GM10248 (cell line): ENCODE measurements around the gene PRDM16.

Source experiments
- CTCF ChIA-PET: fragments of 300-600 bp; sonication (Branson Sonifier 250); formaldehyde crosslinking; extraction: SDS; loops from one replicate; lab custom pipeline; 2021; ENCODE audit warnings: antibody characterized with exemption; lab: Yijun Ruan, JAX
- POLR2A ChIA-PET: fragments of 350-650 bp; sonication (Branson Sonifier 250); formaldehyde crosslinking; extraction: SDS; loops from one replicate; lab custom pipeline; 2020; ENCODE audit warnings: antibody characterized with exemption; lab: Yijun Ruan, JAX
- DNase-seq: peaks from one replicate; pipeline ENCODE4 v3.0.0; 2012; ENCODE audit errors: extremely low spot score
- TF ChIP-seq, protein P1 (sequence below): IDR thresholded peaks from 2 replicates; pipeline ENCODE4 v1.5.1; 2012; ENCODE audit warnings: mild to moderate bottlenecking, low read depth; ENCODE audit errors: extremely low read depth, missing control alignments, control extremely low read depth

The PRDM16 gene

DNA sequence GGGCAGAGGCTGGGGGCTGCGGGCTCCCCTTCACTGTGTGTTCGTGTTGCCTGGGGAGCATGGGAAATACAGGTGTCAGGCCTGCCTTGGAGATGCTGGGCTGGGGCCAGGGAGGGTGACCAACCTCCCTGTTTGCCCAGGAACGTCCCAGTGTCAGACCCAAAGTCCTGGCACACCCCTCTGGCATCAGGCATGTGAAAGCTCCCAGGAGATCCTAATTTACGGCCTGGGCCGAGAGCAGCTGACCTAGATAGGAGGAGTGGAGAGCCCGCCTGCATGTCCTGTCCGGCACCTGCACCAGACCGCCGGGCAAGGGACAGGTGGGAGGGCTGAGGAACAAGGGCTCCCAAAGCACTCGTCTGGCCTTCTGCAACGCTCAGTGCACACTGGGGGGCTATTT is 124.8 kb downstream of the PRDM16 start:
- no peak for DNase-seq
- POLR2A ChIA-PET = no interaction called here
- CTCF ChIA-PET = no interaction called here
- TF ChIP-seq, protein P1, sequence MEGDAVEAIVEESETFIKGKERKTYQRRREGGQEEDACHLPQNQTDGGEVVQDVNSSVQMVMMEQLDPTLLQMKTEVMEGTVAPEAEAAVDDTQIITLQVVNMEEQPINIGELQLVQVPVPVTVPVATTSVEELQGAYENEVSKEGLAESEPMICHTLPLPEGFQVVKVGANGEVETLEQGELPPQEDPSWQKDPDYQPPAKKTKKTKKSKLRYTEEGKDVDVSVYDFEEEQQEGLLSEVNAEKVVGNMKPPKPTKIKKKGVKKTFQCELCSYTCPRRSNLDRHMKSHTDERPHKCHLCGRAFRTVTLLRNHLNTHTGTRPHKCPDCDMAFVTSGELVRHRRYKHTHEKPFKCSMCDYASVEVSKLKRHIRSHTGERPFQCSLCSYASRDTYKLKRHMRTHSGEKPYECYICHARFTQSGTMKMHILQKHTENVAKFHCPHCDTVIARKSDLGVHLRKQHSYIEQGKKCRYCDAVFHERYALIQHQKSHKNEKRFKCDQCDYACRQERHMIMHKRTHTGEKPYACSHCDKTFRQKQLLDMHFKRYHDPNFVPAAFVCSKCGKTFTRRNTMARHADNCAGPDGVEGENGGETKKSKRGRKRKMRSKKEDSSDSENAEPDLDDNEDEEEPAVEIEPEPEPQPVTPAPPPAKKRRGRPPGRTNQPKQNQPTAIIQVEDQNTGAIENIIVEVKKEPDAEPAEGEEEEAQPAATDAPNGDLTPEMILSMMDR = no peak

DNA sequence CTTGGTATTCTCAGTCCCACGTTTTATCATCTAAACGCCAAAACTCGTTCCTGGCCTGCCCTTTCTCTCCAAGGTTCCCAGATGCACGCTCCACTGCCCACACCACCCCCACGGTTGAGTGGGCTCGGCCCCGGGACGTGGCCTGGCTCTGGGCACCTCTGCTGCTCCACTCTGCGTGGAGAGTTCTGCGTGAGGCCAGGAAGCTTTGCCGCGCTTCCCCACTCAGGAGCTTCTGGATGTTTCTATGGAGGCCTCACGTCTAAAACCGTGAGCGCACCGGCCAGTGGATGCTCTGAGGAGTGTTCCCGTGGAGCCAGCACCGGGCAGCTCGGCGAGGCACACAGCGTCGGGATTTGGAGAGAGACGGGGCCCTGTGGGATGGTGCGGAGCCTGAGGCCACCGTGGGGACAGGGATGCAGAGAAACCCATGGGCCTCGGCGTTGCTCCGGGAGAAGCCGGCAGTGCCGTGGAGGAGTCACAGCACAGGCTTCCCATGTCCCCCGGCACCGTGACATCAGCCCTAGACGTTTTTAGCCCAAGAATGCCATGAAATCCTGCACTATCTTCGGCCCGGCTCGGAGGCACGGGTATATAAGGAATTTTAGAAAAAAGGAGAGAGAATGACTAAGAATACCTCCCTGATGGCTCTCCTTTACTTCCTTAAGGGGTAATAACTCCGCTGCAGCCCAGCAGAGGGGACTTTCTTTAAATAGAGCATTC is 125.9 kb downstream of the PRDM16 start:
- POLR2A ChIA-PET = no interaction called here
- no peak for DNase-seq
- TF ChIP-seq, protein P1 = no peak
- CTCF ChIA-PET = no interaction called here

DNA sequence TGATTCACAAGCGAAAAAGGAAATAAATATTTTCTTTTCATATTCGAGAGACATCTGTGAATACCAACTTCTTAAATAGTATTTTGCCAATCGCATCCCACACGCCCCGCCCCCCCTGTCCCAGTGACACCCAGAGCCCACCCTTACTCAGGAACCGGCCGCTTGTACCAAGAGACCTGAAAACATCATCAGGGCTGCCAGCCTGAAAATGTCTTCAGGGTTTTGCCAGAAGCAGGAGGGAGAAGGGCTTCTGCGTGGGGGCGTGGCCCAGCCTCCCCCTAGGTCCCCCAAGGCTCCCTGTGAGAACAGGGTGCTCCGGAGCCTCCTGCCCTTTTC is 126.4 kb downstream of the PRDM16 start:
- TF ChIP-seq, protein P1 = no peak
- CTCF ChIA-PET = no interaction called here
- DNase-seq = no peak
- POLR2A ChIA-PET = no interaction called here

DNA sequence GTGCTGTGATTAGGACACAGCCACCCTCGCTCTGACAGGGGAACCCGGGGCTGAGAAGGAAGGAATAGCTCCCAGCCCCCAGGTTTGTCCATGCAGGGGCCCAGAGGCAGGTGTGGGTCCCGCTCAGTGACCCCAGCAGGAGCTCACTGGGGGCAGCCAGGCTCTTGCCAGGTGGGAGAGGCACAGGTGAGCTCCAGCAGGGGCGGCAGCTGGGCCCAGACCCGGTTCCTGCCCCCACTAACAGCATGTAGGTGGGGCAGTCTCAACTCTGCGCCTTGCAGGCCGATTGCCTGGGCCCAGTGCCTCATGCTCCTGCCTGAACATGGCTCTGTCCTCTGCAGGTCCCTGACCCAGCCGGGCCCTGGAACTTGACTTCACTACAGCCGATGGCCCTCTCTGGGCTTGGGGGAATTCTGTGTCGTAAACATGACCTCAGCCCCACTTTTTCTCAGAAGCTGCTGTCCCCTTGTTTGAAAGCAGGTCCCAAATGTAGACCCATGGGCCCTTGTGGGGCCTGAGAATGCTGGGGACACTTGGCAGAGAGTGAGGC is 127.0 kb downstream of the PRDM16 start:
- CTCF ChIA-PET = no interaction called here
- POLR2A ChIA-PET = no interaction called here
- DNase-seq = no peak
- TF ChIP-seq, protein P1 = no peak

DNA sequence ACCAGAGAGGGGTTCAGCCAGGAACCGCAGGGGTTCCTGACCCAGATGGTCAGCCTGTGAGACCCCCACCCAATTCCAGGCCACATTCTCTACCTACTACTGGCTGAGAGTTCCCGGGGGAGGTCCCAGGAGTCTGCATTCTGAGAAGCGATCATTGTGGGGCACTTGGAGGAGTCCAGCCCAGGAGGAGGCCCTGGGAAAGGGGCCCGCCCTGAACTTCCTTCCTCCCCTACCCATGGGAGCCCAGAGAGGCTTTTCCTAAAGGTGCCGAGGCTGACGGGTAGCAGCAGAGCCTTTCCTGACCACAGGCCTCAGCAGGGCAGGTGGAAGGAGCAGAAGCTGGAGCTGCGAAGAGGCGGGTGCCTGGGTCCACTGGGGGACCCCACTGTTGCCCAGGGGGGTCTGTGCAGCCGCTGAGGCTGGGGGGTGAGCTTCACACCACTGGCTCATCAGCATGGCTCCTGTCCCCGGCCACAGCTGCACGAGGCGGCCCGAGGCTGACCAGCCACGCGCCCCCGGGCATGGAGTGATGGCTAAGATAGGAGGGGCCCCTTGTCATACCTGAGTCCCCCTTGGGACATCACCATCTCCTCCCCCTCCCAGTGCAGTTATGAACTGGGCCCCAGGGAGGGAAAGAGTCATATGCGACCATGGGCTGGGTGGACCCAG is 127.7 kb downstream of the PRDM16 start:
- no peak for DNase-seq
- TF ChIP-seq, protein P1 = no peak
- ChIA-PET POLR2A (no interaction called here), CTCF (no interaction called here)

DNA sequence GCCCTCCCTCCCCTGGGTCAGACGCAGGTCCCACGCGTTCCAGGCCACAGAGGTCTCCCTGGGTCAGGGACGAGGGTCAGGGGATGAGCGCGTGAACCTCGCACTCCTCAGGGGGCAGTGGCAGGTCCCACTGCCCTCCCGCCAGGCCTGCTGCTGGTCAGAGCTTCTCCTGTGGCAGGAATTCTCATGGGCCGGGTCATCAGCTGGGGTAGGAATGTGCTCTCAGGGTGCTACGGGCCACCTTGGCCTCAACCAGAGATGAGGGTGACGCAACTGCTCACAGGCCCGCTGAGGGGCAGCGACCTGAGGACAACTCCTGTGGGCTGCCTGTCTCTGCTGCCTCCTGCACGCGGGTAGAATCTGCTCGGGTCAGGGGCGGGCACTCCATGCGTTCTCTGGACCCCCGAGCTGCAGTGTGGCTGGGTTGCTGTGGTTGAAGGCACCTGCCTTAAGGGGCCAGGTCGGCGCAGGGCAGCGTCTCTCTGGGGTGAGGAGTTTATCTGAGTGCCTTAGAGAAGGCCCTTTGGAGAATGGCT is 128.8 kb downstream of the PRDM16 start:
- TF ChIP-seq, protein P1 = no peak
- CTCF ChIA-PET = no interaction called here
- DNase-seq = no peak
- POLR2A ChIA-PET = no interaction called here
